NCI-H345 treated with DMSO at 0.1 percent for 48 hours (cell line): ENCODE data around the gene TAF1C.

Experiments used
- DNase-seq: peaks from one replicate; lab custom pipeline; 2025; ENCODE audit not compliant: unreplicated experiment; lab: John Stamatoyannopoulos, UW

TAF1C gene

DNA sequence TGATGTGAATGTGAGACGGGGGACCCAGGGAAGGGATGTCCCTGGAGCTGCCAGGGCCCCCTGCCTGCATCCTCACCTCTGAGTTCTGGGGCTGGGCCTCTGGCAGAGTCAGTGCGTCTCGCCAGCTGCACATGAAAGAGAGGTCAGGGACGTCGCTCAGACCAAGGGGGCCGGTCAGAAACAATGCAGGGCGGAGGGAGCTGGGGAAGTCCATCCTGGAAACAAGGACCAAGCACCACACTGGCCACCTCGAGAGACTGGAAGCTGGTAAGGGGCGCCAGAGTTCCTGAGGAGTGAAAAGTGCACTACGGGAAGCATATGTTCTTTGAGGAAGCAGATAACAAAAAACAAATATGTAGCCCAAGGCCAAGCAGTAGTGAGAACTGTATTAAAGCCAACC is 2.1 kb downstream of the TAF1C start:
- DNase-seq: no peak

DNA sequence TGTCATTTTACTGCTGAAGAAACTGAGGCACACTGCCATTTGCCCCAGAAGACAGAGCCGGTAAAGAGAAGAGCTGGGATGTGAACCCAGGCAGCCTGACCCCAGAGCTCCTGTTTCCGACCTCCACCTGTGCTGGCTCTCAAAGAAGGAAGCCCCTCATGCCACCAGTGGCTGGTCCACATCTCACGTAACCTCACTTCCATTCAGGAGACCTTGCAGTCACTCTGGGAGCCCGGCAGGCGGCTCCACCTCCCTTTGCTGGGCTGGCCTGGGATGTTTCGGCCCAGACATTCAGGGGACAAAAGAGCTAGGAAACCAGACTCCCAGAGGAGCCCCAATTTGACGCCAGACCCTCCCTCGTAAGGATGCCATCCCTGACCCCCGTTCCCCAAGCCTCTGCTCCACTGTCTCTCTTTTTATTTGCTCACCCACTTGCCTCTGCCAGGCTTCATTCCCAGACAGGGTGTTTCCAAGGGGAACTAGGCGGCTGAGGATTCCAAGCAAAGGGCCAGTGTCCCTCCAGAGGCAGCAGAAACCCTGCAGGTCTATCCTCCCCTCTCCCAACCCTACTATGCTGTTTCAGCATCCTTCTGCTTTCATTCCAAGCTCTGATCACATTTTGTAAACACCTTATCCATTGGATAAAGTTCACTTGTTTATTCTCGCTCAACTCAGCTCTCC is 2.8 kb downstream of the TAF1C start:
- DNase-seq: no peak

DNA sequence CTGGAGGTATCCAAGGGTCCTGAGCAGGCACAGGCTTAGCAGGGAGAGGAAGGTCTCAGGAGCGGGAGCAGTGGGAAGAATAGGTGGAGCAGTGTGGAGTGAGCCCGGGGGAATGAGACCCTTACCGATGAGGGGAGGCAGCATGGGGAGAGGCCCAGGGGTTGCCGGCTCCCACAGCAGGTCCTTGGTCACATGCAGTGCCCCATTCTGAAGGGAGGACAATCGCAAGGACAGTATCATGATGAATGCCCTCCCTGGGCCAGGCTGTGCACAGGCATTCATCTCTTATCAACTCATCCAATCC is 3.3 kb downstream of the TAF1C start:
- no peak for DNase-seq

DNA sequence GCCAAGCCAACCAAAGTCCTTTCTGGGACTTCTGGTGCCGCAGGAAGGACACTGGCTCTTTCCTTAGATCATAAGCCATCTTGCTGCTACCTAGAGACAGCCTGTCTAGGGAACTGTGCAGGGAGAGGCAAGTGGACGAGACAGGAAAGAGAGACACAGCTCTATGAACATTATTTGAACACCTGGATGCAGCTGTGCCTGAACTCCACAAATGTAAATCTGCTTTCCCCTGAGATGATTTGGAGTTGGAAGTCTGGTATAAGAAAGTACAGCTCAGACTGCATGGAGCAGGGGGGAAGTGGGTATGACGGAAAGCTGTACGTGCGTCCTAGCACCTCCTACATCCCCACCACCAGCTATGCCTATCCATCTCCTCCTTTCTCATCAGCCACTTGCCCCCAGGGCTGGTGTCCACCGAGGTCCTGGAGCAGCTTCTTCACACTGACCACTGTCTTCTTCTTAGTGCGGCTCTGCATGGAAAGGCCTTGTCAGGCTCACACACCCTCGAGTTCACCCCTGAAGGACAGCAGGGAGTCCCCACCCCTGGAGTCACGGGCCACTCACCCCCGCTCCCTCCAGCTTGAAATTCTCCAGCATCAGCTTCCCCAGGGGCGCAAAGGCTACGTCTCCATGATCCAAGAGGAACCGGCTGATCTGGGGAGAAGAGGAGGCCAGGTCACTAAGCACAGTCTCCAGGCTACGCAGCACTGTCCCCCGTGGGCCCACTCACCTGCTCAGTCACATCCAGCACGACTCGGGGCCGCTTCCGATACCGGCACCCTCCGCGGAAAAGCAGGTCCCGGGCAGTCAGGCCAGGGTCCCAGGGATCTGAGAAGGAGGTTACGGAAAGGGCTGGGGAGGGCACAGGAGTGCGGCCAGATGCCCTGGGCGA is 3.9 kb downstream of the TAF1C start:
- DNase-seq: no peak

DNA sequence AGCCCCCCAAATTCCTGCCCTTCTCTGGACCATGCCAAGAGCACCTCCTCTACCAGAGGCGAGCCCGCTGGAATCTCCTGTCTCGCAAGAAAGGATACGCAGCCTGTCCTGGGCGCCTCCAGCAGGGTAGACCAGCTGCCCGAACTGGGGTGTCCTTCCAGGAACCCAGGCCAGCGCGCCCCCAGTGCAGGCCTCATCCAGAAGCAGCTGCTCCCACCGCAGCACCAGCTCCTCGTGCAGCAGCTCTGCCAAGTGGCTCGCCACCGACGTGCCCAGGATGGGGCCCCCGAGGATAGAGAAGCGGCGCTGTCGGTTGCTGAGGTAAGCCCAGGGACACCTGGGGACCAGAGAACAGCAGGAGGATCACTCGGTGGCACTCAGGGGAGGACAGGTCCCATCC is 4.8 kb downstream of the TAF1C start:
- DNase-seq: no peak

DNA sequence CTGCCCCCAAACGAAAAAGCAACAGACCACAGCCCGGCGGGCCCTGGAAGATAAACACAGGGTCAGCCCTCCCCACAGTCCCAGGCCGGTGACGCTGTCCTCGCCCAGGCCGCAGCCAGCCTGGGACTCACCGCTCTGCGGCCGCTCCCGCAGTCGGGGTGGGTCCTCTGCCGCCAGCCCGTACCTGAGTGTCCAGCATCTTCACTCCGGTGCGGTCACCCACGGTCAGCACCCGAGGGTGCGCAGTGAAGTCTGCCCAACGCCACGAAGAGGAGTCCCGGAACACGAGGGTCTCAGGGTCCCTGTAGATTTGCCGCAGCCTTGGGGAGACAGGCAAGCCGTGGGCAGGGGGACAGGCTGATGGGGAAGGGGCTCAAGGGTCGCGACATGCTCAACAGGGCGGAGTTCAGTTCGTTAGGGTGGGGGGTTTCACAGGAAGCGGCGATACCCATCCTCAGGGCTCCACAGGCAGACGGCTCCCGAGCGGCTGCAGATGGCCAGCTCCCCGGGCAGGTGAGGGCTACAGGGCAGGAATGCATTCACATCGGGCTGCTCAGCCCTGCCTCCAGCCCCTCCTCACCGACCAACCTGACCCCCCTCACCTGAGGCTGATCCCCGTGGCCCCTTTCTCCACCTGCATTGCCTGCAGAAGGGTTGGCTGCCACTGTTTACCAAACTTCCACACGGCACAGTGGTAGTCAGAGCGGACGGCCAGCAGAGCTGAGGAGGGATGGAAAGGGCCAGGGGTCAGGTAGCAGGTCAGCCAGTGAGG is 5.5 kb downstream of the TAF1C start:
- DNase-seq: no peak

DNA sequence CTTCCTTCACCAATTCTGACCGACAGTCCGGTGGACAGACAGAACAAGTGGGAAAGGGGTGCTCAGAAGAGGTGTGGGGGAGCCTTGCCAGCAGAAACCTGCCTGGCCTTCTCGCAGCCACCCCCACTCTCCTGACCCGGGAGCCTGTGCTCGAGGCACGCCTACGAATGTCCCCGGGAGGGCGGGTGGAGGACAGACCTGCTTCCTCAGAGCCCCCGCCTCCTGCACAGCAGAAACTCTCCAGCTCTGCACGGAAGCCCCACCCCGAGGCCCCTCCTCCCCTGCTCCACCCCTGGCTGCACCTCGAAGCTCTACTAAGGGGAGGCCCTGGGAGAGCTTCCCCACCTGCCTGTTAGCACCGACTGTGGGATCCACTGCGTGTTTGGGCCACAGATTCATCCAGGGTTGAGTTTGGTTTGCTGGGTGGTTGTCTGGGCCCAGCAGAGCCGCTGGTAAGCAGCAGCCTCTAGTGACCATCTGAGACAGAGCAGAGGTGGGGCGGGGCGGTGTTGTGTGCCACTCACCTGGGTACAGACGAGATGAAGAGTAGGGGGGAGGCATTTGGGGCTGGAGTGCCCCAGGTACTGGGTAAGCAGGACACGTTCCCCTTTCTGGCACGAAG is 6.2 kb downstream of the TAF1C start:
- no peak for DNase-seq

DNA sequence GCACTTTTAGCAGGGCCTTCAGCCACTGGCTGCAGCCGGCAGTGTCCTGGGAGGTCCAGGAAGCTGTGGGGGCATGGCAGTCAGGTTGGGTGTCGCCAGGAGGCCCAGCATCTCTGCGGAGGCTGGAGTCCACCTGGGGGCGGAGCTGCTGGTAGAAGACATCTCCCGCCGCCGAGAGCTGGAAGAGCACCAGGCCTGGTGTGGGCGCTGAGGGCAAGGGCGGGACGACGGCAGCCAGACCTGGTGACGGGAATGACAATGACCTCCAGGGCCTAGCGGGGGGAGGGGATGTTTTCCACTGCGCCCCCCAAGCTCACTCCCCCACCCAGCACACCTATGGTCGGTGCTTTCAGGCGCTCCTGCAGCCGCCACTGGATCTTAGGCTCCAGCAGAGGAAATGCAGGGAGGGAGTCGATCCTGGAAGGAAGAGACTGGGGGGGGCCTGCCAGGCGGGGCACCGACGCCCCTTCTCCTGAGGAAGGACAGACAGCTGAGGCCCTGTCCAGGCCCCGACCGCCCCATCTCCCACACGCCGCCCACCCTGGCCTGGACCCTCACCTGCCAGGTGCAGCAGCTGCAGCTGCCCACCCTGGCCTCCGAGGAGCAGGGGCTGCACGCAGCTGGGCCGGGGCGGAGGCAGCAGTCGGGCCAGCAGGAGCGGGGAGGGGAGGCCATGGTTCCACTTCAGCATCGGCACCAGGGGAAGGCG is 7.1 kb downstream of the TAF1C start:
- no peak for DNase-seq

DNA sequence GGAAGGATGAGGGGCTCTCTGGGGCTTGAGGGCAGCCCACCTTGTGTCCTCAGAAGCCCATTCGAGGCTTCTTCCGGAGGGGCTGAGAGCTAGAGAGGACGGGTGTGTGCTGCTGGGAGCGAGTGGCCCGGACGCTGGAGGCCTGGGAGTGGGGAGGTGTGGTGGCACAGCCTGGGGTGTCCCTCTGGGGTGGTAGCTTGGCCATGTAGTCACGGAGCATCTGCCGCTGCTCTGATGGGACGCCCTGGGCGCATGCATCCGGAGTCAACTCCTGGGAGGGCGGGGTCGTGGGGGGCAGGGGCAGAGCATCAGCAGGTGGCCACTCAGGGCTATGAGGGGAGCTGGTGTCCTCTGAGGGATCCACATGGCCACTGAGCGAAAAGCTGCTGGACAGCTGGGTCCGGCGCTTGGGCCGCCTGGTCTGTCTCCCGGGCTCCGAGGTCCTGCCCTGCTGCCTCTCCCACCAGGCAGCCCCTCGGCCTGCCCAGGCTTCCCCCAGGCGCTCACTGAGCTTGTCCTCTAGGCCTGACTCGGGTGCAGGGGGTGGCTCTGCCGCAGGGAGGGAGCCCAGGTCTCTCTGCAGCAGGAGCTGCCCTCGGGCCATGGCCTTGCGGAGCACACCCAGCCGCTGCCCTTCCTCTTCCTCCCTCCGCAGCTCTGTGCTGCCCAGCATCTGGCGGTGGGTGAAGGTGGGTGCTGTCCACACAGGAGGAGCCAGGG is 7.8 kb downstream of the TAF1C start:
- DNase-seq: no peak

DNA sequence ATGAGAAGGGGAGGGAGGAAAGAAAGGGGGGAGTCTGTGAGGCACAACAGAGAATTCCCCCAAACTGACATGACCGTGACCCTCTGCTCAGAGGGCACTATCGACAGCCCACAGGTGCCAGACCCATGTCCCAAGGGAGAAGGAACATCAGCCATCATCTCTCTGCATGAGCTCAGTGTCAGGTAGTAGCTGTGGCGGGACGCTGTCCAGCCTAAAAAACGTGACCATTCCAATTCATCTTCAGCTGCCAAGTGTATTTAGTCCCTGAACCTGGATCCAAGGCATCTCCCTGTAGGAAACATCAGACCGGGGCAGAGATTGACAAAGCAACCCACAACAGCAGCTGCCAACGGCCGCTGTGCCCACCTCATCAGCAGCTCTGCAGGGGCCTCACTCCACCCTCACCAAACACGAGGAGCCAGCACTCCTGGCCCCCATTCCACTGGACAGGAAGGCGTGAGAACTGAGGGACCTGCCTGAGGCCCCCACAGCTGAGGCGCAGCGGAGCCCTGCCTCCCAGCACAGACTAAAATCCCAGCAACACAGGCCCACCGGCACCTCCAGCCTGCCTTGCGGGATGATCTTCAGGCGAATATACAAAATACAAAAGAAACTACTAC is 8.6 kb downstream of the TAF1C start:
- no peak for DNase-seq

DNA sequence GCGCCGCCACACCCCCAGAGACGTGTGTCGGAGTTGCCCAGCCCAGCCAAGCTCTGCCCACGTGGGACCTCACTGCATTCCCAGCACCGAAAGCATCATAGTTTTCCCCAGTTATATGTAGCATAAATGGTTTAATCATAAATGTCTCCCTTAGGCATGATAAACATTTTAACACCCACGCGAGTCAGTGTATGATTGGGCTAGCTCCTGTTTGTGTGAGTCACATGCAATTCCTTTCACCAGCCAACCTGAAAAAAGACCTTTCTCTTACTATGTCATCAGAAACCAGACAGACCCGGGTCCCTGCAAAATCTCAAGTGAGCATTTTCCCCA is 9.2 kb downstream of the TAF1C start:
- no peak for DNase-seq

DNA sequence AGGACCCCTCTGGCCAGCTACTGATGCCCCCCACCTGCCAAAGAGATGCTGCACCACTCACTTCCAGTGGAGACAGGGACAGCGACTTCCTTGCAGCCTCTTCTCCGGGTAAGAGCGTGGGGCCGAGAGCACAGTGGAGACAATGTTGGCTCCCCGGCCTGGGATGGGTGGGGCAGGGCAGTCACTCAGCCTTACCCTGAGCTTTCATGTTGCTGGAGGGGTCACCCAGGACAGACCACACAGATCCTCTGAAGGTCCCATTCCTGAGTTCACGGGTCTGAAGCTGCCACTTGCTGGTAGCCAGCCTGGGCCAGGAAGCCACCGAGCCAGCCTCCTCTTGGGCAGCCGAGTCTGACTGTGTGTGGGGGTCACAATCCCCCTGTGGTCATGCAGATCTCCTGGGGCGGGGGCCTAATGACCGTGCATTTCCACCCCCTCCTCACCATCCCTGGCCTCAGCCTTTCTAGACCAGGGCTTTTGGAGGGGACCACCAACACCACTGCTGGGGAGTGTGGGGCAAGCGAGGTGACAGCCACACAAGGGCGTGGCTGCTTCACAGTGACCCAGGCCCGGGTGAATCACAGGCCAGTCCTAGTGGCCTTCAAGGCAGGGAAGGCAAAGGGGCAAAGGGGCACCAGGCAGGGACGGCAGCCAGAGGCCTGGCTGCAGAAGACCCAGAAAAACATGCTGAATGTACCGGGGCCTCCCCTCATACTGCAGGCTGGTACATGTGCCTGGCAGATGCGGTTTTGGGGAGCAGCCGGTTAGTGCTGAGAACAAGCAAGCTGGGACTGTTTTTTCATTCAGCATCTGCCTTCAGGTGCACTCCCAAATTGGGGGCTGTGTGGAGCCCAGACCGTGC is 10.4 kb downstream of the TAF1C start:
- no peak for DNase-seq

DNA sequence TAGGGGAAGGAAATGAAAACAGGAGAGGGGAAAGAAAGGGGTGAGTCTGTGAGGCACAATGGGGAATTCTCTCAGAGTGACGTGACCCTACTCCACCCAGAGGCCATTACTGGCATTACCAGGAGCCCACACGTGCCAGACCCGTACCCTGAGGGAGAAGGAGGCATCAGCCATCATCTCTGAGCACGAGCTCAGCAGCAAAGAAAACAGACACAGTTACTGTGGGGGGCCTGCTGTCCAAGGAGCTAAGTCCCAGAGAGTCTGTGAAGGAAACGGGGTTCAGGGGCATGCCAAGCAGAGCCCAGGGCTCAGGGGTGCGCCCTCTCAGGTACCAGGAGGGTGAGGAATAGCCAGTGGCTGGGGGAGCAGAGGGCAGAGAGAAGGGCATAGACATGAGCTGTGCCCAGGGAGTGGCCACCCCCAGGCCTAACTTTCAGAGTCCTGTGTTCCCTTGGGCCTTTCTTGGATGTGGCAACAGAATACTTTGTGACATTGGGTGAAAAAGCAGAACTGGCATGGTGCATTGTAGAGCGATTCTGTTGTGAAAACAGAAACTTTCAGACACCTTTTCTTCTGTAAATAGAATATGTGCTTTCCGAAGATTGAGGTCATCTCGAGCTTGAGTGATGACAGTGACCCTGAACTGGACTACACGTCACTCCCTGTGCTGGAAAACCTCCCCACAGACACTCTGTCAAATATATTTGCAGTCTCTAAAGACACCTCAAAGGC is 11.3 kb downstream of the TAF1C start:
- no peak for DNase-seq

DNA sequence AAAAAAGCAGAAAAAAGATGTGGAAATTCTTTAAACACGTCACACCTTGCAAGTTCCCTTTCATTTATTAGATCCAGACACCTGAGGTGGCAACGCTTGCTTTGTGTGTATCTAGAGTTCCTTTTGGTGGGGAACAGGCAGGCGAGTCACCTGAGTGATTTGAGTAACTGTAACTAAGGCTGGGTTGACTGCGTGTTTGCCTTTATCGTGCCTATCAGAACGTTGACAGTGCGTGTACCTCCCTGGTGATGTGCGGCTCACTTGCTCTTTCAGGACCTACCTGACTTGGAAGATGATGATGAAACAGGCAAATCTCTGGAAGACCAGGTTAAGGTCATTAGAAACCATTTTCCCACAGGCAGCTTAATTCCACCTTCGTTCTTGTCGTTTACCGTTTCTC is 12.5 kb downstream of the TAF1C start:
- DNase-seq: no peak

DNA sequence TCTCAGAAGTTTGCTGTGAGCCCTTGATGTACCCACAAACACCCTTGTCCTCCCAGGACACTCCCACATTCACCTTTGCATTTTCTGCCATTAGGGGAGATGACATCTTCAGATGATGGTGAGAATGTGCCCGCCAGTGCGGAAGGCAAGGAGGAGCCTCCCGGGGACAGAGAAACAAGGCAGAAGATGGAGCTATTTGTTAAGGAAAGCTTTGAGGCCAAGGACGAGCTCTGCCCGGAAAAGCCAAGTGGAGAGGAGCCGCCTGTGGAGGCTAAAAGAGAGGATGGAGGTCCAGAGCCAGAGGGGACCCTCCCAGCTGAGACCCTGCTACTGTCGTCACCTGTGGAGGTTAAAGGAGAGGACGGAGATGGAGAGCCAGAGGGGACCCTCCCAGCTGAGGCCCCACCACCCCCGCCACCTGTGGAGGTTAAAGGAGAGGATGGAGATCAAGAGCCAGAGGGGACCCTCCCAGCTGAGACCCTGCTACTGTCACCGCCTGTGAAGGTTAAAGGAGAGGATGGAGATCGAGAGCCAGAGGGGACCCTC is 17.0 kb downstream of the TAF1C start:
- no peak for DNase-seq

DNA sequence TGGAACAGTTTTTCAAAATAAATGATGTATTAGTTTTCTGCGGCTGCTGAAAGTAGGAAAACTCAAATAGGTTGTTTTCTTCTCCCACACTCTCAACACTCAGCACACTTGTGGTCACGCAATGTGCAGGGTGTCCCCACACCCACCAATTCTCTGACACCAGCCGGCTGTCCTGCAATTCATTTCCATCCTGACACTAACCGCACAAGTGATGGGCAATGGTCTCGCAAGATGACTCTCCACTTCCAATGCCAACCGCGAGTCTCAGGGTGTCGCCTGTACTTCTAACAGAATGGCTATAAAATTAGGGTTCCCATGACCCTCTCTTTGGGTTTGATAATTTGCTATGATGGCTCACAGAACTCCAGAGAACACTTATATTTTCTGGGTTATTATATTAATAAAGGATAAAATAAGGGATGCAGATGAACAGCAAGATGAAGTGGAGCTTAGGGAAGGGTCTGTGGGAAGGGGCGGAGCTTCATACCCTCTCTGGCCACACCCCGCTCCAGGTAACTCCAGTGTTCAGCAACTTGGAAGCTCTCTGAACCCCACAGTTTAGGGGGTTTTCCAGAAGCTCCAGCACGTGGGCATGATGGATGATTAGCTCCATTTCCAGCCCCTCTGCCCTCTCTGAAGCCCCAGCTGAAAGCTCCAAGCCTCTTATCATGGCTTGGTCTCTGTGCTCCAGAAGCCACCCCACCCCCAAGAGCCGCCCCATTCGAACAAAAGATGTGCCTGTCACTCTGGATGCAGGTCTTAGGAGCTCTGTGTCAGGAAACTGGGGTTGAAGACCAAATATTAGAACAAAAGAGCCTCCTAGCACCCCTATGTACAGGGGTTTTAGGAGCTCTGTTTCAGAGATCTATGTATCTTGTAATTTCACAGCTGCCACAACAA is 19.8 kb downstream of the TAF1C start:
- DNase-seq: no peak

DNA sequence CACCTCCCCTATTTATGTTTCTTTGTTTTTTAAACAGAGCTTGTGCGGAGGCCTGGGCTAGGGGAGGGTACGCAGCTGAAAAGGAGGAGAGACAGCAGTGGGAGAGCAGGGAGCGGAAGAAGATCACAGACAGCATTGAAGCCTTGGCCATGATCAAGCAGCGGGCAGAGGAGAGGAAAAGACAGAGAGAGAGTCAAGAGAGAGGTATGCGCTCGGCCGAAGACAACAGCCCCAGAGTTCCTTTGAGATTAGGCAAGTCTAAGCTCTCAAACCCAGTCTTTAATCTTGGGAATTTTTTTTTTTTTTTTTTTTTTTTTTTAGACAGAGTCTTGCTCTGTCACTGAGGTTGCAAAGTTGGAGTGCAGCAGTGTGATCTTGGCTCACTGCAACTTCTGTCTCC is 21.1 kb downstream of the TAF1C start:
- no peak for DNase-seq
